B cell (primary cell): Measurements from ENCODE around the gene CCDC116. TPM values are rescaled to one million over a fixed set of nuclear protein-coding genes. Genes with fewer than 3 reads are reported as not detected.
A peak's percentile ranks its signal among the peaks of the same experiment; 100 is the strongest.

Source experiments
- ATAC-seq: fragments of 200-7000 bp; cut with Tn5 transposase; one replicate; pipeline ENCODE4 v1.10.0; 2021; ENCODE audit warnings: low read depth, mild to moderate bottlenecking, moderate number of reproducible peaks, moderate library complexity
- CTCF ChIA-PET: fragments of 350-600 bp; sonication (Branson Sonifier 250); formaldehyde crosslinking; loops from one replicate; lab custom pipeline; 2021; ENCODE audit warnings: antibody characterized with exemption, inconsistent platforms; lab: Charles Lee
- POLR2A ChIA-PET: fragments of 350-600 bp; sonication (Branson Sonifier 250); formaldehyde crosslinking; loops from one replicate; lab custom pipeline; 2021; ENCODE audit warnings: antibody characterized with exemption; lab: Charles Lee
- DNase-seq: peaks from one replicate; pipeline ENCODE4 v3.0.0; 2013
- H2AFZ ChIP-seq: 2 replicates; pipeline ENCODE4 v1.6.1; 2012; ENCODE audit warnings: mild to moderate bottlenecking, low read depth, low read length; ENCODE audit not compliant: insufficient read depth, poor library complexity, severe bottlenecking
- H3K27ac ChIP-seq, 2 donors: 1 replicate in 1 of 2; 2 replicates in 1 of 2; pipeline ENCODE4 v1.5.1; 2012 to 2013; ENCODE audit warnings: low read length in 2 of 2, mild to moderate bottlenecking in 2 of 2, moderate library complexity in 1 of 2
- H3K27me3 ChIP-seq, 4 experiments: fragments of 200-600 bp in 1 of 4; sonication (generic) in 1 of 4; replicated peaks in 1 of 4; 1 replicate in 2 of 4; 2 replicates in 2 of 4; pipeline versions ENCODE4 v1.6.1 to v1.7.0; 2013 to 2016; ENCODE audit warnings: low read length in 3 of 4, mild to moderate bottlenecking in 2 of 4, mixed read lengths in 1 of 4, moderate library complexity in 1 of 4; ENCODE audit not compliant: insufficient read depth in 4 of 4, control insufficient read depth in 3 of 4; ENCODE audit errors: control extremely low read depth in 1 of 4
- H3K36me3 ChIP-seq, 2 experiments: replicated peaks in 1 of 2; 1 replicate in 1 of 2; 2 replicates in 1 of 2; pipeline versions ENCODE4 v1.6.1 to v1.7.1; 2013; ENCODE audit warnings: low read length in 1 of 2; ENCODE audit not compliant: insufficient read depth in 2 of 2, control insufficient read depth in 1 of 2; ENCODE audit errors: control extremely low read depth in 1 of 2, extremely low read depth in 1 of 2
- H3K4me1 ChIP-seq, 2 donors: fragments of 200-600 bp in 1 of 2; sonication (generic) in 1 of 2; 1 replicate in 1 of 2; 2 replicates in 1 of 2; pipeline versions ENCODE4 v1.5.1 to v1.6.1; 2013 to 2017; ENCODE audit warnings: low read length in 2 of 2; ENCODE audit not compliant: control insufficient read depth in 2 of 2, insufficient read depth in 2 of 2
- H3K4me2 ChIP-seq: replicated peaks from 2 replicates; pipeline ENCODE3; 2012; ENCODE audit warnings: mild to moderate bottlenecking, low read depth, low read length; ENCODE audit not compliant: poor library complexity, severe bottlenecking
- H3K4me3 ChIP-seq, 5 experiments: fragments of 200-600 bp in 1 of 5; sonication (generic) in 1 of 5; 1 replicate in 3 of 5; 2 replicates in 2 of 5; pipeline versions ENCODE4 v1.5.1 to v1.7.0; 2011 to 2016; ENCODE audit warnings: low read length in 4 of 5, mild to moderate bottlenecking in 4 of 5, low read depth in 2 of 5, control low read depth in 1 of 5, moderate library complexity in 1 of 5; ENCODE audit not compliant: insufficient read depth in 1 of 5; ENCODE audit errors: control extremely low read depth in 1 of 5, extremely low read depth in 1 of 5
- H3K79me2 ChIP-seq: fragments of 200-600 bp; sonication (generic); one replicate; pipeline ENCODE4 v1.6.0; 2016; ENCODE audit warnings: low read length; ENCODE audit not compliant: control insufficient read depth, insufficient read depth
- H3K9ac ChIP-seq: fragments of 200-600 bp; sonication (generic); 2 replicates; pipeline ENCODE4 v1.6.1; 2017; ENCODE audit warnings: mild to moderate bottlenecking, low read length, moderate library complexity
- H3K9me3 ChIP-seq, 3 donors: one replicate each; pipeline versions ENCODE4 v1.6.1 to v1.7.1; 2013; ENCODE audit warnings: low read length in 2 of 3; ENCODE audit not compliant: control insufficient read depth in 2 of 3, insufficient read depth in 1 of 3; ENCODE audit errors: control extremely low read depth in 1 of 3
- H4K20me1 ChIP-seq: 2 replicates; pipeline ENCODE4 v1.6.0; 2012; ENCODE audit warnings: mild to moderate bottlenecking, low read length; ENCODE audit not compliant: insufficient read depth, control insufficient read depth, poor library complexity, severe bottlenecking
- H3K27ac Mint-ChIP-seq: one replicate; pipeline ENCODE4 v1.8.0; 2021; ENCODE audit warnings: mixed read lengths
- H3K27me3 Mint-ChIP-seq: one replicate; pipeline ENCODE4 v1.8.0; 2021; ENCODE audit warnings: mixed read lengths
- H3K4me1 Mint-ChIP-seq: one replicate; pipeline ENCODE4 v1.8.0; 2021; ENCODE audit warnings: mixed read lengths
- H3K4me3 Mint-ChIP-seq: one replicate; pipeline ENCODE4 v1.8.0; 2021; ENCODE audit warnings: mixed read lengths
- H3K9me3 Mint-ChIP-seq: one replicate; pipeline ENCODE4 v1.8.0; 2022; ENCODE audit warnings: mixed read lengths; ENCODE audit not compliant: insufficient read depth
- CTCF ChIP-seq: fragments of 200-600 bp; IDR thresholded peaks from one replicate; pipeline ENCODE4 v1.8.0; 2022; ENCODE audit warnings: antibody characterized with exemption, mild to moderate bottlenecking
- EZH2 ChIP-seq: IDR thresholded peaks from 2 replicates; pipeline ENCODE4 v1.6.1; 2012; ENCODE audit warnings: borderline replicate concordance, low read depth, mild to moderate bottlenecking, moderate library complexity, low read length; ENCODE audit not compliant: insufficient read depth, poor library complexity, severe bottlenecking
- WGBS: methylation state at CpG from one replicate; pipeline ENCODE4 v1.1.5; 2013; ENCODE audit warnings: missing lambda C conversion rate; ENCODE audit not compliant: insufficient coverage; 5-methylcytosine and 5-hydroxymethylcytosine counted together
- intact Hi-C: fragments of 100-400 bp; cut with micrococcal nuclease; formaldehyde crosslinking; loops from one replicate; pipeline ENCODE4 v1.10.0; 2022
- polyA plus RNA-seq: library from polyadenylated mRNA; depleted of rRNA; stranded (reverse); fragments of >200 nt; gene quantifications from 2 replicates; pipeline ENCODE4 v1.2.3, GENCODE V29; 2012
- total RNA-seq, 2 donors: library from RNA; stranded (reverse); fragments of 120-200 nt in 1 of 2; gene quantifications; 1 replicate in 1 of 2; 2 replicates in 1 of 2; pipeline versions ENCODE4 v1.2.3 to v1.2.4, GENCODE V29; 2013 to 2022

The CCDC116 gene
- total and polyA plus RNA-seq, 2 donors (not counting 1 experiment from before 2014, with no cell fraction given) = 0.52 to 0.55 TPM

GRCh38 chr22:21626073-21626734 is 6.4 kb upstream of the CCDC116 start:
- ATAC-seq (no peak), DNase-seq (no peak)
- no peak overlapping the region for H3K9ac ChIP-seq
- no peak overlapping the region for H3K4me2 ChIP-seq
- peak overlapping the region; percentile 1 for H3K27ac Mint-ChIP-seq
- H3K4me3 Mint-ChIP-seq = no peak overlapping the region
- ChIA-PET POLR2A (interaction anchor here (0.8 kb wide), 2 partner anchors 10 to 16 kb away, joined by 3 read pairs; partner anchors contain the start of gene SDF2L1), CTCF (interaction anchor here (3.8 to 11.1 kb wide), 2 partner anchors 9 to 18 kb away, joined by 21 to 168 read pairs; partner anchors contain the start of gene SDF2L1)
- TF ChIP-seq CTCF (no peak), EZH2 (no peak)
- peak overlapping the region in 1 of 2 donors; percentile 30 for H3K27ac ChIP-seq
- no peaks in the 10 kb centered on the region for H3K27me3 Mint-ChIP-seq
- H3K36me3 ChIP-seq = peaks cover 0 to 51% of the 10 kb centered on the region in 2 experiments
- intact Hi-C loops = no loop called here
- H4K20me1 ChIP-seq = peaks cover 80% of the 10 kb centered on the region
- H2AFZ ChIP-seq = no peak overlapping the region
- 60% methylated on average over 3 of the region's 4 CpGs for WGBS
- peaks cover 23 to 33% of the 10 kb centered on the region in 2 donors for H3K4me1 ChIP-seq
- no peaks in the 10 kb centered on the region for H3K9me3 Mint-ChIP-seq
- peaks cover 44% of the 10 kb centered on the region for H3K4me1 Mint-ChIP-seq
- H3K4me3 ChIP-seq = no peak overlapping the region
- peaks cover 51% of the 10 kb centered on the region for H3K79me2 ChIP-seq
- H3K9me3 ChIP-seq = peaks cover 0 to 6% (median 0%) of the 10 kb centered on the region in 3 donors
- H3K27me3 ChIP-seq = no peaks in the 10 kb centered on the region
